ENCODE results near the gene FANCE. TPM values are rescaled to one million over a fixed set of nuclear protein-coding genes. Genes with fewer than 3 reads are reported as not detected.
A peak's percentile ranks its signal among the peaks of the same experiment; 100 is the strongest.

FANCE gene, protein sequence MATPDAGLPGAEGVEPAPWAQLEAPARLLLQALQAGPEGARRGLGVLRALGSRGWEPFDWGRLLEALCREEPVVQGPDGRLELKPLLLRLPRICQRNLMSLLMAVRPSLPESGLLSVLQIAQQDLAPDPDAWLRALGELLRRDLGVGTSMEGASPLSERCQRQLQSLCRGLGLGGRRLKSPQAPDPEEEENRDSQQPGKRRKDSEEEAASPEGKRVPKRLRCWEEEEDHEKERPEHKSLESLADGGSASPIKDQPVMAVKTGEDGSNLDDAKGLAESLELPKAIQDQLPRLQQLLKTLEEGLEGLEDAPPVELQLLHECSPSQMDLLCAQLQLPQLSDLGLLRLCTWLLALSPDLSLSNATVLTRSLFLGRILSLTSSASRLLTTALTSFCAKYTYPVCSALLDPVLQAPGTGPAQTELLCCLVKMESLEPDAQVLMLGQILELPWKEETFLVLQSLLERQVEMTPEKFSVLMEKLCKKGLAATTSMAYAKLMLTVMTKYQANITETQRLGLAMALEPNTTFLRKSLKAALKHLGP
- polyA plus RNA-seq (ENCODE audit: insufficient read length), result 27.8 TPM

DNA sequence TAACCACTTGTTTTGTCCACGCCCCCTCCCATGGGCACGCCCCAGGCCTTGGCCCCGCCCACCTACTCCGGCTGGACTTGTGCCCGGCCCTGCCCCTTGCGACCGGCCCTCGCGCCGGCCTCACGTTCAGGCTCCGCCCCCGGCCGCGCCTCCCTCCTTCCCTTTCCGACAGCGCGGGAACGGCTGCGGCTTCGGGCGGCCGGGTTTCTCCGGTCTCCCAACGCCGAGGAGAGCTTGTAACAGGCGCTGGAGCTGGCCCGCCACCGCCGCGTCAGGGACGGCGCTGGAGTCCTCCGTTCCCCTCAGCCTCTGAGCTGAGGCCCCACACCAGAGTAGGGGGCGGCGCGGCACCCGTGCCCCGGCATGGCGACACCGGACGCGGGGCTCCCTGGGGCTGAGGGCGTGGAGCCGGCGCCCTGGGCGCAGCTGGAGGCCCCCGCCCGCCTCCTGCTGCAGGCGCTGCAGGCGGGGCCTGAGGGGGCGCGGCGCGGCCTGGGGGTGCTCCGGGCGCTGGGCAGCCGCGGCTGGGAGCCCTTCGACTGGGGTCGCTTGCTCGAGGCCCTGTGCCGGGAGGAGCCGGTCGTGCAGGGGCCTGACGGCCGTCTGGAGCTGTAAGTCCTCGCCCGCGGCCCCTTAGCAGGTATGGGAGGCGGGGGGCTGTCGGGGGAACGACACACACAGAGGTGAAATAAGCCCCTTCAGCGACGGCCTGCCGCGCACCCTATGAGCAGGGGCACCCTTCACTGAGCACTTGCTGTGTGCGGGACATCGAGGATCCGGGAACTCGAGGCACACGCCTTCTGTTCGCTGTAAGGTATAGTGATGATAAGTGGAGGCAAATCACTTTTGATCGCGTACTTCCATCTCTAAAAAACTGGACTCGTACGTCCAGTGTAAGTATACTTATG lies at the start of gene FANCE:
Gene FANCE (plus strand): TSS at position 156 of the 908 bp plus-strand sequence. CDS start 208 bp downstream, at position 364.
- peak; percentile 94 for DNase-seq

DNA sequence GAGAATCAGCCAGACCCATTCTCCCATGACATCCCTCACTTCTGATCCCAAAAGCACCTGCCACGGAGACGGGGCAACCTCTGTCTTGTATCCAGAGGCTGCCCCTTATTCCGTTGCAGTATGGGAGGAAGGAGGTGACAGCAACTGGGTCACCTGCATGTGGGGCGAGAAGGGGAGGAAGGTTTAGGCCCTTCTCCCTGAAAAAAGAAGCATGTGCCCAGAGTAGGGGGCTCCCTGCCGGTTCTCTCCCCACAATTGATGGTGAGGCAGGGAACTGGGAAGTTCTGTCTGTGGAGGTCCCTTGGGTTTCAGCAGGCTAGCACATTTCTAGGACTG lies 49.3 kb upstream of the FANCE start:
- DNase-seq, result no peak

DNA sequence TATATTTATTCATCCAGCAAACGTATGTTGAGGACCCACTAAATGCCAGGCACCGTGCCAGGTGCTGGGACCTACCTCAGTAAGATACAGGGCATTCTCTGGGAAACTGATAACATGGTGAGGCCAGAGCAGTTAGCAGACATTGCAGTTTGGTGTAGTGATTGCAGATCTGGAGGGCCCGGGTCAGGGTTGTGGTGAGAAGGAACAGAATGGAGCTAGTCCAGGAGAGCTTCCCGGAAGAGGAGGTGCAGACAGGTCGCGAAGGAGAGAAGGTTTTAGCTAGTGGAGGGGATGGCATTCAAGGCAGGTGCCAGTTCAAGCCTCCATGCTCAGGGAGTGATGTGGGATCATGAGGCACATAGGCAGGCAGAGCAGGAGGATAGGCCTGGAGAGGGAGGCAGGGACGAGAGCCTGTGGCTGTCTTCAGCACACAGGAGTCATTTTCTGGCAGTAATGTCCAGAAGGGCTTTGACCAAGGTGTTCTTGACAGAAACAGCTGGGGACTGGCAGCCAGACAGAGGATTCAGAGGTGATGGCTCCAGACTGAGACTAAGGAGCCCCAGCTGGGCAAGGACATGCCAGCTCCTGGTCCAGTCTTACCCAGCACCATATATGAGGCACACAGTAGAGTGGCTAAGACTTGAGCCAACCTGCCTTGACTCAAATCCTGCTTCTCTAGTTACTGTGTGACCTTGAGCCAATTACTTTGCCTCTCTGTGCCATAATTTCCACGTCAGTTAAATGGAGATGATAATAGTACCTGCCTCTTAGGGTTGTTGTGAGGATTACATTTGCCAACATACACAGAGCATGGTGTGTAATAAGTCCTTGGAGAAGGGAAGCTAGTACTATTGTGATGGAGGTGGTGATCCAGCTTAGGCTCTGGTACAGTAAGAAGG lies 48.3 kb upstream of the FANCE start:
- no peak for DNase-seq

DNA sequence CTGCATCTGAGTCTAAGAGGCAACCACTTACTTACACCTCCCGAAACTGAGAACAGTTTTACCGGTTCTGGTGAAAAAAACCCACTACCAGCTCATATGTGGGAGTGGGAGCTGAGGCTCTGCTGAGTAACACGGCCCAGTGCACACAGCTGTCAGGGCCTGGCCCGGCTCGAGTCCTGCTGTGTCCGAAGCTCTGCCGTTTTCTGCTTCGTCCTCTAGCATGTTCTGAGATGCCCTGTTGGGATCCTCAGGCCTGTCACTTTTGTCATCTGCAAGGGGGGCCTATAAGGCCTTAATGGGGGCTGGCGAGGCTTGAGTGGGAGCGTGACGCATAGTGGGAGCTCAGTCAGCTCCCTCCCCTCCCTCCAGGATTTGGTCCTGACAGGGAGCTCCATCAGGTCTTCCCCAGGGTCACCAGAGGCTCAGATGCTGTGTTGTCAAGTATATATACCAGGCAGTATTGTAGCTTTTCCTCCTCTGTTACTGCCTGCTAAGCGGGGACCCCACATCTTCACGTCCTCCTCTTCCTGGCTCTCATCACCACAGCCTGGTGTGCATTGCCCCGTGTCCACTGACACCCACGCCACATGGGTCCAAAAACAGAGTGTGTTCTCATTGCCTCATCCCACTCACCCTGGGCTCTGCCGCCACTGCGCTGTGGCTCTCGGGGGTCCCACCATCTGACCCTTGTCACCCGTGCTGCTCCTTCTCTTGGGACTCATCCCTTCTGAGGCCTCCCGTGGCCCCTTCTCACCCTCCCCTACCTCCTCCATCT lies 45.2 kb upstream of the FANCE start:
- DNase-seq, result no peak

DNA sequence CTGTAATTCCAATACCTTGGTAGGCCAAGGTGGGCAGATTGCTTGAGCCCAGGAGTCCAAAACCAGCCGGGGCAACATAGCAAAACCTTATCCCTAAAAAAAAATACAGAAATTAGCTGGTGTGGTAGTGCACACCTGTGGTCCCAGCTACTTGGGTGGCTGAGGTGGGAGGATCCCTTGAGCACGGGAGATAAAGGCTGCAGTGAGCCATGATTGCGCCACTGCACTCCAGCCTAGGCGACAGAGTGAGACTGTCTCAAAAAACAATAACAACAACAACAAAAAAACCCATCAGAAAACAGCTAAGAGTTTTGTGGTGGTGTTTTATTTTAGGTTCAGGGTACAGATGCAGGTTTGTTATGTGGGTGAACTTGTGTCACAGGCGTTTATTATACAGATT lies 42.9 kb upstream of the FANCE start:
- no peak for DNase-seq

DNA sequence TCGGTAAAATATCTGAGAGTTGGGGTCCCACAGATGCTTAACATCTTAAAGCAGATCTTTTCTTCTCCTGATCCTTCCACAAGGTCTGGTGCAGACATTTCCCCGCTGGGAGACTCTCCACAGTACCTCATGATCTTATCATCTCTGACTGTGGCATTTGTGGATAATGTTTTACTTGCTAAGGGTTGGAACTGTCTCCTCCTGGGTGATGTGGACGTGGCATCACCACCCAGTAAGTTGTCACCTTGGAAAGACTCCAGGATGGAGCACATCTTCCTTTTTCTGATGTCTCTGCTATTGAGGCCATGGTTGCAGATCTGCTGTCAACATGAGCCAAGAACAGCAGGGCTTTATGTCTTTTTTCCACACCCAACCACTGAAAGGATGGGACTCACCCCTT lies 42.0 kb upstream of the FANCE start:
- DNase-seq, result no peak

DNA sequence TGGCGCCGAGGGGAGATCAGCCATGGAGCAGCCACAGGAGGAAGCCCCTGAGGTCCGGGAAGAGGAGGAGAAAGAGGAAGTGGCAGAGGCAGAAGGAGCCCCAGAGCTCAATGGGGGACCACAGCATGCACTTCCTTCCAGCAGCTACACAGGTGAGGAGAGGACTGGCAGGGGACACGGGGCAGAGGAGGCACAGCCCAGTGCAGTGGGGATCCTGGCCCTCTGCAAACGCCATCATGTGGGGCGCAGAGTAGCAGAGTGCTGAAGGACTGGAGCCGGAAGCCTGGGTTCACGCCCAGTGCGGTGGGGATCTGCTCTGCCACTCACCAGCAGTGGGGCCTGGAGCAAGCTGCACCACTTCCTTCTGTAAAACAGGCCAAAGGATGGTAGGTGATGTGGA lies 41.1 kb upstream of the FANCE start:
- no peak for DNase-seq

DNA sequence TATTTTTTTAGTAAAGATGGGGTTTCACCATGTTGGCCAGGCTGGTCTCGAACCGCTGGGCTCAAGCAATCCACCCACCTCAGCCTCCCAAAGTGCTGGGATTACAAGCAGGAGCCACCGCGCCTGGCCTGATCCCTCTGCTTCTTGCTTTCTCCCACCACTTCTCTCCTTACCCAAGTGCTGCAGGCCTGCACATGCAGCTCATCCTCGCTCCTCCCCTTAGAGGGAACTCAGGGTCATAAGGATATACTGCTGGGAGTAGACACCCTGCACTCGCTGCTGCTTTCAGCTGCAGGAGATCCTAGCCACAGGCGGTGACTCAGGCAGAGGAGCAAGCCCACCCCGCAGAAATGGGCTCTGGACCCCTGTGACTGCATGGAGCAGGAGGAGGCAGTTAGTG lies 40.0 kb upstream of the FANCE start:
- no peak for DNase-seq

DNA sequence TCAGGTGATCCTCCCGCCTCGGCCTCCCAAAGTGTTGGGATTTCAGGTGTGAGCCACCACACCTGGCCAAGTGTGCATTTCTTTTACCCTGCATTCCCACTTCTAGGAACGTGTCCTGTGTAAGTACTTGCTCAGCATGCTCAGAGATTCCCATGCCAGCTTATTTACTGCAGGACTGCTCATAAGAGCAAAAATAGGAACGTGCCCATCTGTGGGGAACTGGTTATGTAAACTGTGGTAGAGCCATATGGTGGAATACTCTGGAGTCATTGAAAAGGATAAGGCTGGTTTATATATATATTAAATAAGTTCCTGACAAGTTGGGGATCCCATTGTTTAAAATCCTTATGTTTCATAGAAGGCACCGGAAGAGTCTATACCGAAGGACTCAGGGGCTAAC lies 38.2 kb upstream of the FANCE start:
- no peak for DNase-seq

DNA sequence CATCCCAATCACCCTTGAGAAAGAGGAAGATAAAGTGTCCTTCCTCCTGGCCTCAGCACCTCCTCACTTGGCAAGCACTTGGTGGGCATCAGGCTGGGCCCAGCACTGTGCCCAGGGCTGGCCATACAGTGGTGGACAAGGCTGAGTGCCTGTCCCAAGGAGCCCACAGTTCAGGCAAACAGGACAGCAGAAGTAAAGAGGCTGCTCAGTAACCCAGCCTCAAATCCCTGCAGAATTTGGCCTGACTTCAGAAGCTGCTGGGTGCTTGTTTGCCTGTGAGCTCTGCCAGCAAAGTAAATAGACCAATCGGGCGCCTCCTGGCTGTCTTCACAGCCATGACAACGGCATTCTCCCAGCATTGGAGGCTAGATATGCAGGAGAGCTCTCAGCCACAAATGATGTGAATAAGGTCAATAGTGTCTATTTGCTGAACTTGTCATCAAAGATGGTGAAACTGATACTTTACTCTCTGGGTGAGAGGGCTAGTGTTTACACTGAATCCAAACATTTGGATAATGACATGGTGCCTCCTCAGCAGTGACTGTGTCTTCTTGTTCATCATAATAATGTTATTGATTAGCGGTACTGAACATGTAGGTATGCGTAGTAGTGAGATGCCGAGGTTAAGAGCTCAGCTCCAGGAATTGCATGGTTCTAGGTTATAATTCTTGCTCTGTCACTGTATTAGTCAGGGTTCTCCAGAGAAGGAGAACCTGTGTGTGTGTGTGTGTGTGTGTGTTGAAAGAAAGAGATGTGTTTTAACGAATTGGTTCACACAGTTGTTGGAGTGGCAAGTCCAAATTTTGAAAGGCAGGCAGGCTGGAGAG lies 36.9 kb upstream of the FANCE start:
- peak; percentile 42 for DNase-seq

DNA sequence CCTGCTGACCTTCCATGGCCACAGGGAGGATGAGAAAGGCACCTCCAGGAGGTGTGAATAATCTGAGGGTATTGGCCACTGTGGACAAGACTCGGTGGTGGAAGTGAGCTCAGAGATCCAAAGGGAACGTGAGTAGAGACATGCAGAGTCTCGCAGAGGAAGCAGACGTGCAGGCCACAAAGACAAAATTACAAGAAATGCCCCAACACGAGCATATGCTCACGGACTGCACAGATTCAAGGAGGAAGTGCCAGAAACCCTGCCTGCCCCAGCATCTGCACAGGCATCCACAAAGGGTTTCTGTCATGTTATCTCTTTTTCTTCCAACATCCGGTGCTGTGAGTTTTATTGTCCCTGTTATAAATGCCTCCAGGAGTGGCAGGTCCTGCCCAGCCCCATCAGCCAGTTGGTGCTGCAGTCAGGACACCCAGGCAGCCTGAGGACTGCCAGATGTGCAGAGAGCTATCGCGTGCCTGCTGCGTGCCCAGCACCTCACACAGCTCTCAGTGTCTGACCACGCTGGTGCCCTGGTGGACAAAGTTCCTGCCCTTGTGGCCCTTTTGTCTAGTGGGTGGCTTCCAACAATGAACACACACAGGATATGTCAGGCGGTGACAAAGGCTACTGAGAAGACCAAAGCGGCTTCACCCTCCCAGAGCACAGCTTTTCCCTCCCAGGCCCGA lies 34.0 kb upstream of the FANCE start:
- no peak for DNase-seq

DNA sequence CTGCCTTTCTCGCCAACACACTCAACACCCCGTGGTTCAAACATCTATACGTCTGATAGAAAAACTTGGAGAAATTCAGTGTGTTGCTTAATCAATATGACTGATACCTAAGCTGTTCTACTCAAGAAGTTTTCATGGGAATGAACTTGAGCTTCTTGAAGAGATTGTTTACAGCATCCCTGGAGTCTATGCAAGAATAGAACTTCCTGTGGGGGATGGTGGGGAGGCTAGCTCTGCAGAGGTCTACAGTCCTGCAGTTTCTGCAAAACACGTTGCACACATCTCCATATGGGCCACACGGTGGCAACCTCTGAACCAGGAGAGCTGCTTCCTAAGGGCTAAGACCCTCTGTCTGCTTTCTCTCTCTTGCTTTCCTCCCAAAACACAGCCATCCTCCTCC lies 32.7 kb upstream of the FANCE start:
- DNase-seq, result peak; percentile 37

DNA sequence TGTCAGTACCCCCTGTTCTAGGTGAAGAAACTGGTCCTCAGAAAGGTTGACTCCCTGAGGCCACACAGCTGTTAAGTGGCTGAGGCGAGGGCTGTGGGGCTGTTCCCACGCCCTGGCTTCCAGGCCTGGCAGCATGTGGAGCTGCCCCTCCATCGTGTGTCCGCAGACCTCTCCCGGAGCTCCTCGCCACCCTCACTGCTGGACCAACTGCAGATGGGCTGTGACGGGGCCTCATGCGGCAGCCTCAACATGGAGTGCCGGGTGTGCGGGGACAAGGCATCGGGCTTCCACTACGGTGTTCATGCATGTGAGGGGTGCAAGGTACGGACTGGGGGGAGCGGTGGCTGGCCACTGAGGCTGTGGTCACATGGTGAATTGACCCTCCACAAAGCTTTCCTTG lies 32.2 kb upstream of the FANCE start:
- DNase-seq, result no peak

DNA sequence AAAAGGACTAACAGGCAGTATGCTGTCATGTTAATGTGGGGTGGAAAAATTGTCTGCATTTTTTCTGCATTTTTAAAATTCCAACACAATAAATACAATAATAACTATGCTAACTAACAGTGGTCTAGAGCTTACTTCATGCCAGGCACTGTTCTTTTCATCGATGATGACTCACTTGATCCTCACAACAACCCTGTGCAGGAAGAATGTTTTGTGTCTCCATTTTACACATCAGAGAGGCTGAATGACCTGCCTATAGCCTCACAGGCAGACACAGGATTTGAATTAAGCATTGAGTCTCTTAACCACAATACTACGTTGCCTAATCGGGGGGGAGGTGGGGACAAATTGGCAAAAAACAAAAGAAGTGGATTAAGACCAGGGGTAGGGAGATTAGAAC lies 26.9 kb upstream of the FANCE start:
- no peak for DNase-seq

DNA sequence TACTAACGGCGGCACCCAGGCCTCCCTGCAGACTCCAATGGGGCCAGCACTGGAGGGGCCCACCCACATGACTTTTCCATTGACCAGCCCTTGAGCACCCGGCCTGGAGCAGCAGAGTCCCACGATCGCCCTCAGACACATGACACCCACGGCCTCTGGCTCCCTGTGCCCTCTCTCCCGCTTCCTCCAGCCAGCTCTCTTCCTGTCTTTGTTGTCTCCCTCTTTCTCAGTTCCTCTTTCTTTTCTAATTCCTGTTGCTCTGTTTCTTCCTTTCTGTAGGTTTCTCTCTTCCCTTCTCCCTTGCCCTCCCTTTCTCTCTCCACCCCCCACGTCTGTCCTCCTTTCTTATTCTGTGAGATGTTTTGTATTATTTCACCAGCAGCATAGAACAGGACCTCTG lies 26.1 kb upstream of the FANCE start:
- DNase-seq, result no peak

DNA sequence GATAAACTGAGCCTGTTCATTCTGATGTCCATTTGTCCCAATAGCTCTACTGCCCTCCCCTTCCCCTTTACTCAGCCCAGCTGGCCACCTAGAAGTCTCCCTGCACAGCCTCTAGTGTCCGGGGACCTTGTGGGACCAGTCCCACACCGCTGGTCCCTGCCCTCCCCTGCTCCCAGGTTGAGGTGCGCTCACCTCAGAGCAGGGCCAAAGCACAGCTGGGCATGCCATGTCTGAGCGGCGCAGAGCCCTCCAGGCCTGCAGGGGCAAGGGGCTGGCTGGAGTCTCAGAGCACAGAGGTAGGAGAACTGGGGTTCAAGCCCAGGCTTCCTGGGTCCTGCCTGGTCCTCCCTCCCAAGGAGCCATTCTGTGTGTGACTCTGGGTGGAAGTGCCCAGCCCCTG lies 24.7 kb upstream of the FANCE start:
- no peak for DNase-seq

DNA sequence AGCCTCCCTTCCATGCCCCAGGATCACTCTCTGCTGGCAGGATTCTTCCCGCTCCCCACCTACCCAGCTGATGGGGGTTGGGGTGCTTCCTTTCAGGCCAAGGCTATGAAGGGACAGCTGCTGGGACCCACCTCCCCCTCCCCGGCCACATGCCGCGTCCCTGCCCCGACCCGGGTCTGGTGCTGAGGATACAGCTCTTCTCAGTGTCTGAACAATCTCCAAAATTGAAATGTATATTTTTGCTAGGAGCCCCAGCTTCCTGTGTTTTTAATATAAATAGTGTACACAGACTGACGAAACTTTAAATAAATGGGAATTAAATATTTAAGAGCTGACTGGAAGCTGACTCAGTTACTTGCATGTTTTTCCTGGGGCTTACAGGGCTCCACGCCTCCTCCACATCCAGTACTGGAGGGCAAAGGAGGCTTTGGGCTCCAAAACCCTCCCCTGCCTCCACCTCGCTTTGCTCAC lies 24.3 kb upstream of the FANCE start:
- DNase-seq, result no peak

DNA sequence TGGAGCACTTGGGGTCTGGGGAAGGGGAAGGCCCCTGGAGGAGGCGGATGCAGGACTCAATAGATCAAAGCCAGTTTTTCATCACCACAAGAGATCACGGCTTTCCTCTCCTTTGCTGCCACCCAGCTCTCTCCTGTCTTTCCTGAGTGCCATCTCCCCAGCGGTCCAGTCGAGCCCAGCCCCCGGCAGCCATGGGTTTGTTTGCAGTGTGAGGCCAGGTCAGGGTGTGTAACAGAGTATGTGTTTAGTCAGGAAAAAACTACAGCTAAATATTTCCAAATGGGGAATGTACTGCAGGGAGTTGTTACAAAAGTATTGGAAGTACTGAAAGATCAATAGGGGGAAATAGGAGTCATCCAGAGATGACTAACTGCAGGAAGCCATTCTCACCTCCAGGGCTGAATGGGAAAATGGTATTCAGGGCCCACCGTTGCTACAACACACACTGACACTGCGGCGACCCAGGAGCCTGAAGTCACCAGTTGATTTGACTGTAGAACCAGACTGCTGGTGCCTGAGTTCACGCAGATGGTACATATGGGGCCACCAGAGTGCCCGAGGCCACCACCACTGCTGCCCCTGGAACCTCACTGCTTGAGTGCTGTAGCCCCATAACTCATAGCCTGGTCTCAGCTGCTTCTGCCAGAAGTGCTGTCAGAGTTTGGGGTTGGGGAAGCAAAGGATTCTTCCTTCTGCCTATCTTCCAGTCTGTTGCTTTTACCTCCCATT lies 23.6 kb upstream of the FANCE start:
- no peak for DNase-seq

DNA sequence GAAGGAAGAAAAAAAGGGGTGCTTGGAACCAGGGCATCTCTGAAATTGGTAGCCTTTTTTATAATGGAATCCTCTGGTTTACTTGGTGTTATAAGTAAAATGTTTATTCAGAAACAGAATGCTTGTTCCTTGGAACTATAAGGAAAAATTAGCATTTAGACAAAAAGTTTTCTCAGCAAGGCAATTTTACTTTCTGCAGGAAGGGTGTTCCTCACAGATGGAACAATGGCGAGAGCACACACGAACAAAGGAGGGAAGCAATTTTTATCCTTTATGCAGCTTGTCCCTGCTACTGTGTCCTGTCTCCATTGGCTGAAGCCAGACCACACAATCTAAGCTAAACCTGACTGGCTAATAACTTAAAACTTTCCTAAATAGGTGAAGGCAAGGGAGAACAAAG lies 22.7 kb upstream of the FANCE start:
- DNase-seq, result no peak

All from hindlimb muscle (tissue), 1 donor.